HCT116 (cell line): ENCODE data around the gene DHDH. TPM values are rescaled to one million over a fixed set of nuclear protein-coding genes. Genes with fewer than 3 reads are reported as not detected.
A peak's percentile ranks its signal among the peaks of the same experiment; 100 is the strongest.

Source experiments
- ATAC-seq: fragments of 200-7000 bp; cut with Tn5 transposase; 2 replicates; pipeline ENCODE4 v1.9.1; 2020; ENCODE audit warnings: mild to moderate bottlenecking, moderate library complexity
- BruUV-seq: library from RNA; stranded (reverse); fragments of 400-500 nt; replicated peaks from 2 replicates; lab custom pipeline; 2021; lab: Mats Ljungman, UMichigan
- CTCF ChIA-PET: fragments of 300-600 bp; sonication (Branson Sonifier 250); formaldehyde crosslinking; loops from one replicate; lab custom pipeline; 2021; ENCODE audit warnings: antibody characterized with exemption; lab: Charles Lee
- POLR2A ChIA-PET: fragments of 300-600, 350-600 bp; sonication (Branson Sonifier 250); formaldehyde crosslinking; loops from one replicate; lab custom pipeline; 2021; ENCODE audit warnings: antibody characterized with exemption; lab: Charles Lee
- RAD21 ChIA-PET, 2 experiments: fragments of 300-600 bp; sonication (Branson Sonifier 250); formaldehyde crosslinking; loops; one replicate each; lab custom pipeline; 2023; ENCODE audit warnings: low total read pairs in 2 of 2; ENCODE audit not compliant: uncharacterized antibody in 2 of 2, unreplicated experiment in 2 of 2, low non-redundant PET in 1 of 2; lab: Charles Lee
- DNase-seq: peaks from one replicate; pipeline ENCODE4 v3.0.0-alpha.2; 2010; ENCODE audit warnings: low read depth, low spot score
- H2AFZ ChIP-seq: fragments of 200-600 bp; shearing (Covaris generic), sonication (generic); 2 replicates; pipeline ENCODE4 v1.6.1; 2017; ENCODE audit warnings: low read depth, mixed run types, mixed read lengths, antibody characterized with exemption, low read length; ENCODE audit not compliant: poor library complexity, severe bottlenecking
- H3K27ac ChIP-seq: 2 replicates; pipeline ENCODE4 v1.5.1; 2012; ENCODE audit warnings: low read depth, low read length
- H3K27me3 ChIP-seq: fragments of 200-600 bp; sonication (generic); 2 replicates; pipeline ENCODE4 v1.6.1; 2016; ENCODE audit warnings: mixed run types, low read length, mixed read lengths; ENCODE audit not compliant: insufficient read depth
- H3K36me3 ChIP-seq, 2 experiments: fragments of 200-500 bp in 1 of 2; fragments of 200-600 bp in 1 of 2; sonication (Bioruptor generic) in 1 of 2; sonication (generic) in 1 of 2; 2 replicates each; pipeline versions ENCODE4 v1.5.1 to v1.6.1; 2014 to 2016; ENCODE audit warnings: low read length in 2 of 2, inconsistent platforms in 1 of 2, mixed read lengths in 1 of 2, mixed run types in 1 of 2; ENCODE audit not compliant: insufficient read depth in 2 of 2, control insufficient read depth in 1 of 2
- H3K4me1 ChIP-seq, 2 experiments: fragments of 200-600 bp in 1 of 2; sonication (generic) in 1 of 2; 2 replicates each; pipeline versions ENCODE4 v1.5.1 to v1.6.1; 2012 to 2017; ENCODE audit warnings: low read length in 2 of 2, inconsistent platforms in 1 of 2, mild to moderate bottlenecking in 1 of 2, mixed read lengths in 1 of 2, mixed run types in 1 of 2, moderate library complexity in 1 of 2; ENCODE audit not compliant: insufficient read depth in 2 of 2, control insufficient read depth in 1 of 2
- H3K4me2 ChIP-seq: fragments of 200-600 bp; sonication (generic); 2 replicates; pipeline ENCODE4 v1.6.1; 2017; ENCODE audit warnings: mixed run types, low read length, mixed read lengths
- H3K4me3 ChIP-seq, 2 experiments: fragments of 200-600 bp in 1 of 2; sonication (generic) in 1 of 2; replicated peaks in 1 of 2; 2 replicates each; pipeline ENCODE4 v1.5.1; 2011 to 2016; ENCODE audit warnings: low read length in 2 of 2, control low read depth in 1 of 2, low read depth in 1 of 2, mild to moderate bottlenecking in 1 of 2, mixed read lengths in 1 of 2, mixed run types in 1 of 2
- H3K79me2 ChIP-seq: fragments of 200-600 bp; sonication (generic); 2 replicates; pipeline ENCODE4 v1.6.1; 2017; ENCODE audit warnings: mild to moderate bottlenecking, mixed run types, low read length, moderate library complexity, mixed read lengths; ENCODE audit not compliant: insufficient read depth
- H3K9ac ChIP-seq: fragments of 200-600 bp; sonication (generic); 2 replicates; pipeline ENCODE4 v1.6.1; 2016; ENCODE audit warnings: low read length, mixed read lengths
- H3K9me2 ChIP-seq: fragments of 200-600 bp; sonication (generic), shearing (Covaris generic); 2 replicates; pipeline ENCODE4 v1.6.1; 2017; ENCODE audit warnings: mixed run types, mild to moderate bottlenecking, moderate library complexity; ENCODE audit not compliant: insufficient read depth
- H3K9me3 ChIP-seq, 2 experiments: fragments of 200-500 bp in 1 of 2; fragments of 200-600 bp in 1 of 2; sonication (Bioruptor generic) in 1 of 2; sonication (generic) in 1 of 2; 2 replicates each; pipeline ENCODE4 v1.6.1; 2014 to 2017; ENCODE audit warnings: low read length in 2 of 2, mixed read lengths in 2 of 2, inconsistent platforms in 1 of 2, low read depth in 1 of 2, mild to moderate bottlenecking in 1 of 2, mixed run types in 1 of 2, moderate library complexity in 1 of 2; ENCODE audit not compliant: control insufficient read depth in 1 of 2, insufficient read depth in 1 of 2
- H4K20me1 ChIP-seq: fragments of 200-600 bp; sonication (generic), shearing (Covaris generic); 2 replicates; pipeline ENCODE4 v1.6.1; 2017; ENCODE audit warnings: mixed run types, mild to moderate bottlenecking, moderate library complexity; ENCODE audit not compliant: insufficient read depth
- EZH2 ChIP-seq: fragments of 200-600 bp; sonication (generic); IDR thresholded peaks from 2 replicates; pipeline ENCODE4 v1.6.1; 2017; ENCODE audit warnings: antibody characterized with exemption, mixed run types
- EZH2phosphoT487 ChIP-seq: fragments of 200-600 bp; IDR thresholded peaks from 2 replicates; pipeline ENCODE4 v1.6.1; 2018; ENCODE audit warnings: antibody characterized with exemption, borderline replicate concordance
- POLR2A ChIP-seq: IDR thresholded peaks from 2 replicates; pipeline ENCODE4 v1.7.0; 2011; ENCODE audit warnings: borderline replicate concordance; ENCODE audit not compliant: insufficient read depth, insufficient read length; ENCODE audit errors: extremely low read depth
- POLR2AphosphoS5 ChIP-seq: IDR thresholded peaks from 2 replicates; pipeline ENCODE4 v1.6.1; 2011; ENCODE audit warnings: mild to moderate bottlenecking, low read depth, low read length, moderate library complexity
- SP1 ChIP-seq: IDR thresholded peaks from 2 replicates; pipeline ENCODE4 v1.6.1; 2012; ENCODE audit warnings: low read depth
- SRF ChIP-seq: IDR thresholded peaks from 2 replicates; pipeline ENCODE4 v1.6.1; 2012; ENCODE audit warnings: low read depth
- TCF7L2 ChIP-seq: IDR thresholded peaks from 2 replicates; pipeline ENCODE4 v1.7.0; 2011; ENCODE audit warnings: borderline replicate concordance, inconsistent platforms; ENCODE audit not compliant: insufficient read depth, insufficient read length; ENCODE audit errors: extremely low read depth
- ZFX ChIP-seq: fragments of 450-650 bp; IDR thresholded peaks from 2 replicates; pipeline ENCODE4 v1.6.1; 2017
- ZNF274 ChIP-seq: fragments of 200-500 bp; sonication (Bioruptor generic); IDR thresholded peaks from 2 replicates; pipeline ENCODE4 v1.6.1; 2014; ENCODE audit warnings: mild to moderate bottlenecking, low read depth, low read length, inconsistent platforms
- intact Hi-C: fragments of 100-400 bp; cut with micrococcal nuclease; formaldehyde crosslinking; loops from 2 replicates; pipeline ENCODE4 v1.10.0; 2022
- total RNA-seq: library from RNA; stranded (reverse); gene quantifications from one replicate; pipeline ENCODE4 v1.2.1, GENCODE V29; 2021; ENCODE audit not compliant: unreplicated experiment

DHDH gene
- total RNA-seq, 1 experiment from 2014 or later, result 8.6 TPM

DNA sequence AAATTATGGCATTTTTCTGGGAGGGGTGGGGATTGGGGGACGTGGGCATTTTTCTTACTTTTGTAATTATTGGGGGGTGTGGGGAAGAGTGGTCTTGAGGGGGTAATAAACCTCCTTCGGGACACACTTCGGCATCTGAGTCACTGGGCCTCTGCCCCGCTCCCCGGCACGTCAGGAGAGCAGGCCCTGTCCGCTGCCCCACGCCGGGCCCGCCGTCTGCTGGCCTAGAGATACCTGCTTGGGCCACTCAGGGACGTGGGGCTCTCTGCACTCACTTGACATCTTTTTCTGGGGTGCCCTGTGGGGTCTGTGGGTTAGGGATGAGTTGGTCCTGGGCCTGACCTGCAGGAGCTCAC lies 28.2 kb downstream of the DHDH start:
- POLR2A ChIA-PET, result interaction anchor here (0.6 to 1.5 kb wide), 8 partner anchors 9 to 89 kb away, joined by 3 to 12 read pairs (median 4); partner anchors contain the start of genes DHDH, GYS1, NUCB1 and PPP1R15A
- no peak for DNase-seq
- no peak for TF ChIP-seq POLR2A
- no peak for TF ChIP-seq ZNF274
- TF ChIP-seq, all 23 proteins: peak for 0
- Histone ChIP-seq H3K9me2 (no peaks in the 10 kb centered on the region), H3K27me3 (no peaks in the 10 kb centered on the region), H3K4me2 (peak overlapping the region; percentile 83), H3K36me3 (peaks cover 0 to 12% of the 10 kb centered on the region in 2 experiments; a peak in 1 of 4 replicates), H2AFZ (no peak overlapping the region), H3K9ac (peak overlapping the region; percentile 78), H3K4me3 (no peak overlapping the region), H3K27ac (peak overlapping the region; percentile 98), H3K79me2 (peaks cover 16% of the 10 kb centered on the region), H3K9me3 (no peaks in the 10 kb centered on the region), H4K20me1 (peaks cover 6% of the 10 kb centered on the region; the same call in 1 of the 2 replicates), H3K4me1 (peaks cover 35 to 54% of the 10 kb centered on the region in 2 experiments)
- intact Hi-C loops, result no loop called here
- ATAC-seq, result no peak
- RAD21 ChIA-PET, result interaction anchor here in 1 of 2 experiments (1.0 kb wide), 1 partner anchor 119 kb away, joined by 3 read pairs; no protein-coding TSS in a partner anchor
- BruUV-seq, result no TSS peak
- CTCF ChIA-PET, result interaction anchor here (0.9 to 1.3 kb wide), 3 partner anchors 9 to 174 kb away, joined by 3 to 8 read pairs (median 3); partner anchors contain the start of gene RUVBL2

DNA sequence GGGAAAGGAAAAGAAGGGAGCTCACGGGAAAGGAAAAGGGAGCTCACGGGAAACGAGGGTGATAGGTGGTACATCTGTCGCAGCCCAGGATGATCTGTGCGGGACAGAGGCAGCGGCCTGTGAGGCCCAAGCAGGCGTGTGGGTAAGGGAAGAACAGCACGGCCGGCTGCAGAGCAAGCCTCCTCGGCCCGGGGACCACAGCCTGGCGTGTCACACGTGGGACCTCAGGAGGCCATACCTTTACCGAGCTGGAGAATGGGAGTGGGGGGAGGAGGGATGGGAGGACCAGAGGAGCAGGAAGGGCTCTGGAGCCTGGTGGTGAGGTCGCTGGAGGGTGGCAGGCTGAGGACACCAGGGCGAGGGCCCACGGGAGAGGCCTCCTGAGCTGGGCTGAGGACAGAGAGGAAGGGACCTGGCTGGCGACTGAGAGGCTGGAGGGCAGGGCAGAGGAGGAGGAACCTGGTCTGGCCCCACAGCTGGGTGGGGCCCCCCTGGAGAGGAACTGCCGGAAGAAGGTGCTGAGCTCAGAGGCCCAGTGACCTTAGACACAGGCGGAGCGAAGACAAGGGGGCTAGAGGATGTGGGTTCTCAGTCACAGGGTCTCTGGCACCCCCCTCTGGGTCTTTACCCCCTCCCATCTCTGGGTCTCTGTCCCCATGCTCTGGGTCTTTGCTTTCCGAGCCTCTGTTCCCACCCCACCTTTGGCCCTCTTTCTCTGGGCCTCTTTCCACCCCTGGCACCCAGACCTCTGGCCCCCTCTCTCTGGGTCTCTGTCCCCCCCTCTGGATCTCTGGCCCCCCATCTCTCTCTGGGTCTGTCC lies 28.7 kb downstream of the DHDH start:
- ChIA-PET RAD21 (interaction anchor here in 1 of 2 experiments (1.0 kb wide), 1 partner anchor 119 kb away, joined by 3 read pairs; no protein-coding TSS in a partner anchor), POLR2A (interaction anchor here (0.5 to 1.5 kb wide), 8 partner anchors 8 to 90 kb away, joined by 3 to 12 read pairs (median 4); partner anchors contain the start of genes DHDH, GYS1, NUCB1 and PPP1R15A), CTCF (interaction anchor here (0.9 to 1.3 kb wide), 3 partner anchors 8 to 174 kb away, joined by 3 to 8 read pairs (median 3); partner anchors contain the start of gene RUVBL2)
- ATAC-seq, result peak; percentile 45
- Histone ChIP-seq H3K4me2 (peak overlapping the region; percentile 83), H2AFZ (no peak overlapping the region), H3K27ac (peak overlapping the region; percentile 98), H3K4me1 (peaks cover 35 to 59% of the 10 kb centered on the region in 2 experiments), H3K4me3 (peak overlapping the region; percentile 22 to 43), H4K20me1 (peaks cover 9% of the 10 kb centered on the region; the same call in 1 of the 2 replicates), H3K9me3 (no peaks in the 10 kb centered on the region), H3K9ac (peak overlapping the region; percentile 78), H3K9me2 (no peaks in the 10 kb centered on the region), H3K79me2 (peaks cover 16% of the 10 kb centered on the region), H3K36me3 (peaks cover 0 to 18% of the 10 kb centered on the region in 2 experiments; a peak in 1 of 4 replicates), H3K27me3 (no peaks in the 10 kb centered on the region)
- intact Hi-C loops, result no loop called here
- TF ChIP-seq SP1 (peak; percentile 26; the same call in 1 of the 2 replicates), EZH2 (no peak), POLR2AphosphoS5 (peak; percentile 96), POLR2A (peak; percentile 41), ZFX (peak; percentile 45; the same call in 1 of the 2 replicates), TCF7L2 (no peak), EZH2phosphoT487 (no peak), SRF (no peak)
- BruUV-seq, result TSS peak; percentile 70
- DNase-seq, result no peak
